ENCODE results near the gene KLHL42. TPM values are rescaled to one million over a fixed set of nuclear protein-coding genes. Genes with fewer than 3 reads are reported as not detected.

Gene KLHL42
- total and polyA plus RNA-seq, 2 of the 13 experiments (the other 11 are each of a cell fraction or from before 2014, with no cell fraction given): 13.5 to 14.0 TPM

DNA sequence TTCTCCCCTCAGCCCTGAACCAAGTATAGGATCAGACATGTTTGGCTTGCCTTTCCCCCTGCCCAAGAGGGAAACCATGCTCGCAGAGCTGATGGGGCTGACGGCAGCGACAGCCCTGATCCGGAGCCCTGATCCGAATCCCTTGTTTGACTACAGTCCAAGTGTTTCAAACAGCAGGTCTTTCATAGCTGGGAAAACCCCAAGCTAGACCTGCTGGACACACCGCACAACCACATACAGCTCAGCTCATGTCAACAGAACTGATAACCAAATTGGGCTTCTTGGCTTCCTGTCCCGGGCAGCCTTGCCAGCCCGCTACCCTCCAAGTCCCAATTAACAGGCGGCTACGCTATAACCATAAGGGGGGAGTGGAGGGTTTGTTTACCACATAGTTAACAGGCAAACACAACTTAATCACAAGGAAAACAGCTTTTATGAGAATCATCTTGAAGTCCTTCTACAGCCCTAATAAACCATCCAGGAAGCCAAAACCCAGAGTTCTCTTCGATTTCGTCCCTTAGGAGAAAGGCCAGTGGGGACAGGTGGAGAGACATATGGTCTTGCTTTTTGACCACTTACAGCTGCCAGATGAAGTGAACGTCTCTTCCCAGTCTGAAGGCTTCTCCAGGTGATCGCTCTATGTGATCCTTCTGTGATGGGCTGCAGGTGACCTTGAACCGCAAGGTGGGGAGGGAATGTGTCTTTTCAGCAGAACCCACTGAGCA, 64.5 kb downstream of the KLHL42 start:
- Histone ChIP-seq H3K4me1 (ENCODE audit: insufficient read depth, low read length) (peaks cover 19% of the 10 kb centered on the region), H3K27me3 (ENCODE audit: control insufficient read depth in 1 of 2, insufficient read depth in 2 of 2, low read length in 2 of 2) (no peaks in the 10 kb centered on the region; a peak in 1 of 5 replicates), H2AFZ (ENCODE audit: low read length) (no peak overlapping the region), H3K27ac (ENCODE audit: extremely low read length, insufficient read depth, low read length) (no peak overlapping the region), H3K4me2 (ENCODE audit: low read depth, low read length) (peak overlapping the region; percentile 64), H3K9me3 (ENCODE audit: low read length) (no peaks in the 10 kb centered on the region), H3K9ac (ENCODE audit: insufficient read depth, low read depth, low read length) (peak overlapping the region; percentile 24; the same call in 1 of the 2 replicates), H3K36me3 (replicated peaks in 1 of 2; ENCODE audit: control insufficient read depth in 1 of 2, insufficient read depth in 2 of 2, low read length in 2 of 2) (no peaks in the 10 kb centered on the region), H3K4me3 (replicated peaks in 1 of 3; ENCODE audit: insufficient read depth in 1 of 3, low read depth in 2 of 3, low read length in 3 of 3) (peak overlapping the region in 2 of 3 experiments; percentile 21 to 22; a peak in 2 of 6 replicates), H3K79me2 (ENCODE audit: insufficient read depth, low read length) (no peaks in the 10 kb centered on the region), H4K20me1 (ENCODE audit: insufficient read depth, low read length) (no peaks in the 10 kb centered on the region)
- ChIA-PET POLR2A (no interaction called here), CTCF (ENCODE audit: low intra/inter-chr PET ratio, low total read pairs) (no interaction called here)
- in situ Hi-C loops (cut with HindIII; ENCODE audit: extremely low pct_ligation_motif_present, low pct_unique_long_range_greater_than_20kb): no loop called here
- FAIRE-seq (no peak), DNase-seq (ENCODE audit: low spot score) (peak; percentile 15), ATAC-seq (peak; percentile 94)
- WGBS (ENCODE audit: low lambda C conversion rate): 59% methylated on average over 8 of the region's 15 CpGs
- intact Hi-C loops (cut with micrococcal nuclease; ENCODE audit: unreplicated experiment): loop anchor here (5.0 to 10.0 kb wide), 3 partner anchors 60 to 112 kb away; no protein-coding TSS in a partner anchor
- no TSS peak for BruUV-seq (replicated peaks)
- no peak for TF ChIP-seq SP140L (CRISPR knock-in tag; IDR thresholded peaks at IDR 0.05; ENCODE audit: borderline replicate concordance)
- no peak for TF ChIP-seq ZNF407 (CRISPR knock-in tag; IDR thresholded peaks at IDR 0.05; ENCODE audit: not compliant biosample characterization)
- TF ChIP-seq ZBED4 (CRISPR knock-in tag; IDR thresholded peaks at IDR 0.05; ENCODE audit: borderline replicate concordance): no peak
- TF ChIP-seq STAT5B (CRISPR knock-in tag; IDR thresholded peaks at IDR 0.05): no peak
- no peak for TF ChIP-seq ARID5B (CRISPR knock-in tag; IDR thresholded peaks at IDR 0.05)
- no peak for TF ChIP-seq ZNF251 (CRISPR knock-in tag; IDR thresholded peaks at IDR 0.05)
